ENCODE results near the gene POU2AF3.
A peak's percentile ranks its signal among the peaks of the same experiment; 100 is the strongest.

POU2AF3 gene

GRCh38 chr11:111342329-111342728, 44.0 kb downstream of the POU2AF3 start:
- no peak overlapping the region for H3K4me3 ChIP-seq (ENCODE audit: low read depth, low read length)
- DNase-seq (ENCODE audit: low read depth): no peak
- TF ChIP-seq, protein P1, sequence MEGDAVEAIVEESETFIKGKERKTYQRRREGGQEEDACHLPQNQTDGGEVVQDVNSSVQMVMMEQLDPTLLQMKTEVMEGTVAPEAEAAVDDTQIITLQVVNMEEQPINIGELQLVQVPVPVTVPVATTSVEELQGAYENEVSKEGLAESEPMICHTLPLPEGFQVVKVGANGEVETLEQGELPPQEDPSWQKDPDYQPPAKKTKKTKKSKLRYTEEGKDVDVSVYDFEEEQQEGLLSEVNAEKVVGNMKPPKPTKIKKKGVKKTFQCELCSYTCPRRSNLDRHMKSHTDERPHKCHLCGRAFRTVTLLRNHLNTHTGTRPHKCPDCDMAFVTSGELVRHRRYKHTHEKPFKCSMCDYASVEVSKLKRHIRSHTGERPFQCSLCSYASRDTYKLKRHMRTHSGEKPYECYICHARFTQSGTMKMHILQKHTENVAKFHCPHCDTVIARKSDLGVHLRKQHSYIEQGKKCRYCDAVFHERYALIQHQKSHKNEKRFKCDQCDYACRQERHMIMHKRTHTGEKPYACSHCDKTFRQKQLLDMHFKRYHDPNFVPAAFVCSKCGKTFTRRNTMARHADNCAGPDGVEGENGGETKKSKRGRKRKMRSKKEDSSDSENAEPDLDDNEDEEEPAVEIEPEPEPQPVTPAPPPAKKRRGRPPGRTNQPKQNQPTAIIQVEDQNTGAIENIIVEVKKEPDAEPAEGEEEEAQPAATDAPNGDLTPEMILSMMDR (IDR thresholded peaks at IDR 0.05; ENCODE audit: control insufficient read depth, extremely low read depth, insufficient read depth): no peak

DNA sequence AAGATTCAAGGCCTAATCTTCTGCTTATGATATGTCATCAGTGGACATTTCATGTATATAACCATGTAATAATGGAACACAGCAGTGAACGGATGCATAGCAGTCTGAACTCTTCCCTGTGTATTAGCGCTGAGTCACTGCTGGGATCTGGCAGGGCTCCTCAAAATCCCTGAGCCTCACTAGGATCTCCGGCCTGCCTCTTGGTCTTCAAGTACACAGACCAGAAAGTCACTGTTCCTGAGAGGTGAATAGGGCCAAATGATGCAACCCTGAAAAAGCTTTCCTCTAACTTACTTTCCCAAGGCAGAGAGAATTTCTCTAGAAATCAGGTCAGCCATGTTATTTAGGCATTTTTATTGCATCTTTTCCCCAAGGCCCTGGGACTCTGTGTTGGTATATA, 45.7 kb downstream of the POU2AF3 start:
- DNase-seq (ENCODE audit: low read depth): no peak
- no peak overlapping the region for H3K4me3 ChIP-seq (ENCODE audit: low read depth, low read length)
- TF ChIP-seq, protein P1 (IDR thresholded peaks at IDR 0.05; ENCODE audit: control insufficient read depth, extremely low read depth, insufficient read depth): no peak

- TF ChIP-seq, protein P1 (IDR thresholded peaks at IDR 0.05; ENCODE audit: control insufficient read depth, extremely low read depth, insufficient read depth): no peak
- DNase-seq (ENCODE audit: low read depth): no peak
- H3K4me3 ChIP-seq (ENCODE audit: low read depth, low read length): no peak overlapping the region
These were observed 48.8 kb downstream of the POU2AF3 start for GRCh38 chr11:111347002-111347722.

- TF ChIP-seq, protein P1 (IDR thresholded peaks at IDR 0.05; ENCODE audit: control insufficient read depth, extremely low read depth, insufficient read depth): no peak
- no peak overlapping the region for H3K4me3 ChIP-seq (ENCODE audit: low read depth, low read length)
- DNase-seq (ENCODE audit: low read depth): no peak
These were observed 49.4 kb downstream of the POU2AF3 start for GRCh38 chr11:111347723-111348115.

DNA sequence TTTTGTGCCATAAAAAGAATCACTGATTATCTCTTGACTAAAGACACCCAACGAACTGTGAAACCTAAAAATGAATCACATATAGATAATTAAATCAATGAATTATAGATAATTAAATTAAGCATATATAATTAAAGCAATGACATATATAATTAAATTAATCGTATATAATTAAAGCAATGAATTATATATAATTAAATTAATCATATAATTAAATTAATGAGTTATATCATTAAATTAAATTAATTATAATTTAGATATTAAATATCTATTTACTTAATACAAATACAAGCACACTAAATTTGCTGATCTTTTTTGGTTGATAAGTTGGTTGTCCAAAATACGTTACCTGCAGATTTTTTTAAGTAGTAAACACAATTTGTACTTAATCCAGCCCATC, 49.8 kb downstream of the POU2AF3 start:
- H3K4me3 ChIP-seq (ENCODE audit: low read depth, low read length): no peak overlapping the region
- TF ChIP-seq, protein P1 (IDR thresholded peaks at IDR 0.05; ENCODE audit: control insufficient read depth, extremely low read depth, insufficient read depth): no peak
- DNase-seq (ENCODE audit: low read depth): no peak

- TF ChIP-seq, protein P1 (IDR thresholded peaks at IDR 0.05; ENCODE audit: control insufficient read depth, extremely low read depth, insufficient read depth): no peak
- no peak overlapping the region for H3K4me3 ChIP-seq (ENCODE audit: low read depth, low read length)
- no peak for DNase-seq (ENCODE audit: low read depth)
These were observed 50.9 kb downstream of the POU2AF3 start for GRCh38 chr11:111349191-111349695.

DNA sequence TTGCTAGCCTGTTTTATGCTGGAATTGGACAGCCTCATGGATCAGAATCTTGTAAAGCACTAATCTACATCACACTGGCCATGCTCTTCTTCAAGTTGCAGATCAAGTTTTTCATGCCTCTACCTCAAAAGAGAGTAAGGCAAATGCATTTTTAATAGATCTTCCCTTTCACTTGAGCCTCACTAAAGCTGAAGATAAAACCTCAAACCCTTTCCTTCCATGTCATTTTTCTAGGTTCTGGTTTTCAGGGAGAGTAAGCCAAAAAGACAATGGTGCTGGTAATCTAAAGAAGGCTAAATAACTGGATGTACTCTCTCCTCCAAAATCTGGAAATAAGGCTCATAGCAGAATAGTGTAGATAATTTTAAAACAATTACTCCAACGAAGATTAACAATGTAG, 52.5 kb downstream of the POU2AF3 start:
- DNase-seq (ENCODE audit: low read depth): peak; percentile 35
- TF ChIP-seq, protein P1 (IDR thresholded peaks at IDR 0.05; ENCODE audit: control insufficient read depth, extremely low read depth, insufficient read depth): no peak
- no peak overlapping the region for H3K4me3 ChIP-seq (ENCODE audit: low read depth, low read length)

Measured in LNCaP clone FGC (cell line).